OCI-LY1 (cell line): ENCODE data around the gene SPDYE16.
"Not testable (repeated sequence)": the region's sequence is repeated elsewhere in the genome, so short reads cannot be mapped to it uniquely, and the experiment has no call there.

ENCODE experiments used
- H2AFZ ChIP-seq: fragments of 200-600 bp; sonication (generic), shearing (Covaris generic); 2 replicates; pipeline ENCODE4 v1.6.0; 2014; ENCODE audit warnings: antibody characterized with exemption, mild to moderate bottlenecking, low read length
- H3F3A ChIP-seq: fragments of 200-600 bp; sonication (generic), shearing (Covaris generic); 2 replicates; pipeline ENCODE4 v1.6.0; 2014; ENCODE audit warnings: mild to moderate bottlenecking, antibody characterized with exemption, low read length, moderate library complexity; ENCODE audit not compliant: insufficient read depth
- H3K27ac ChIP-seq: fragments of 200-600 bp; sonication (generic); 2 replicates; pipeline ENCODE4 v1.5.1; 2014; ENCODE audit warnings: low read length, mixed run types, mild to moderate bottlenecking, low read depth; ENCODE audit not compliant: poor library complexity, severe bottlenecking
- H3K27me3 ChIP-seq: fragments of 200-600 bp; sonication (generic); 2 replicates; pipeline ENCODE4 v1.6.0; 2014; ENCODE audit warnings: antibody characterized with exemption, mild to moderate bottlenecking, low read length, moderate library complexity; ENCODE audit not compliant: insufficient read depth
- H3K36me3 ChIP-seq: fragments of 200-600 bp; sonication (generic); 2 replicates; pipeline ENCODE4 v1.6.1; 2014; ENCODE audit warnings: mild to moderate bottlenecking, antibody characterized with exemption, low read length, moderate library complexity, mixed read lengths; ENCODE audit not compliant: insufficient read depth
- H3K4me1 ChIP-seq: fragments of 200-600 bp; sonication (generic); 2 replicates; pipeline ENCODE4 v1.5.1; 2014; ENCODE audit warnings: mild to moderate bottlenecking, low read length, moderate library complexity; ENCODE audit not compliant: insufficient read depth, severe bottlenecking
- H3K4me2 ChIP-seq: fragments of 200-600 bp; sonication (generic), shearing (Covaris generic); 2 replicates; pipeline ENCODE4 v1.6.1; 2014; ENCODE audit warnings: low read length
- H3K4me3 ChIP-seq: fragments of 200-600 bp; sonication (generic); 2 replicates; pipeline ENCODE4 v1.5.1; 2014; ENCODE audit warnings: low read length, low read depth, mild to moderate bottlenecking, mixed read lengths; ENCODE audit not compliant: poor library complexity, severe bottlenecking
- H3K79me2 ChIP-seq: fragments of 200-600 bp; shearing (Covaris generic); 2 replicates; pipeline ENCODE4 v1.6.1; 2016; ENCODE audit warnings: mixed run types, low read length, mixed read lengths; ENCODE audit not compliant: insufficient read depth
- H3K9ac ChIP-seq: fragments of 200-600 bp; sonication (generic), shearing (Covaris generic); 2 replicates; pipeline ENCODE4 v1.6.1; 2014; ENCODE audit warnings: mild to moderate bottlenecking, low read length, mixed read lengths
- H3K9me2 ChIP-seq: fragments of 200-600 bp; sonication (generic), shearing (Covaris generic); 2 replicates; pipeline ENCODE4 v1.6.1; 2014; ENCODE audit warnings: low read depth, mild to moderate bottlenecking, low read length, mixed read lengths
- H3K9me3 ChIP-seq: fragments of 200-600 bp; shearing (Covaris generic); 2 replicates; pipeline ENCODE4 v1.6.1; 2014; ENCODE audit warnings: low read length, mixed read lengths
- H4K20me1 ChIP-seq: fragments of 200-600 bp; sonication (generic), shearing (Covaris generic); 2 replicates; pipeline ENCODE4 v1.6.0; 2016; ENCODE audit warnings: mild to moderate bottlenecking, low read length; ENCODE audit not compliant: insufficient read depth

The SPDYE16 gene

GRCh38 chr7:76582848-76583631 lies 39.9 kb upstream of the SPDYE16 start:
- H3K36me3 ChIP-seq, H3K79me2 ChIP-seq, H3K27me3 ChIP-seq, H3K9me2 ChIP-seq, H3K4me2 ChIP-seq, H3K4me3 ChIP-seq, H3K4me1 ChIP-seq, H3F3A ChIP-seq, H3K27ac ChIP-seq, H3K9me3 ChIP-seq, H4K20me1 ChIP-seq, H3K9ac ChIP-seq, H2AFZ ChIP-seq: not testable (repeated sequence)

- not testable (repeated sequence) for H4K20me1 ChIP-seq, H3K9me3 ChIP-seq, H3K9ac ChIP-seq, H3F3A ChIP-seq, H3K4me1 ChIP-seq, H3K4me3 ChIP-seq, H3K79me2 ChIP-seq, H3K4me2 ChIP-seq, H3K36me3 ChIP-seq, H3K27ac ChIP-seq, H3K9me2 ChIP-seq, H2AFZ ChIP-seq, H3K27me3 ChIP-seq
Measured at GRCh38 chr7:76575919-76576655, 33.0 kb upstream of the SPDYE16 start.

- H3K4me2 ChIP-seq, H3K79me2 ChIP-seq: not testable (repeated sequence)
Measured at GRCh38 chr7:76575431-76575830, 32.3 kb upstream of the SPDYE16 start.

GRCh38 chr7:76572296-76572695 lies 29.2 kb upstream of the SPDYE16 start:
- not testable (repeated sequence) for H3K9me2 ChIP-seq, H3K27ac ChIP-seq, H3K4me3 ChIP-seq, H3F3A ChIP-seq, H3K27me3 ChIP-seq, H2AFZ ChIP-seq, H3K9ac ChIP-seq, H3K79me2 ChIP-seq, H3K4me1 ChIP-seq, H3K4me2 ChIP-seq, H3K9me3 ChIP-seq, H4K20me1 ChIP-seq
- H3K36me3 ChIP-seq = peaks cover 19% of the 10 kb centered on the region

More at GRCh38 chr7:76575431-76575830, 32.3 kb upstream of the SPDYE16 start:
- not testable (repeated sequence) for H4K20me1 ChIP-seq, H3K9me2 ChIP-seq, H3K9me3 ChIP-seq, H3K4me1 ChIP-seq, H3K4me3 ChIP-seq, H3K27ac ChIP-seq, H3K9ac ChIP-seq, H2AFZ ChIP-seq, H3F3A ChIP-seq, H3K27me3 ChIP-seq, H3K36me3 ChIP-seq

- H3K36me3 ChIP-seq = peaks cover 19% of the 10 kb centered on the region
- not testable (repeated sequence) for H3K4me1 ChIP-seq, H3K27ac ChIP-seq, H4K20me1 ChIP-seq, H3K27me3 ChIP-seq, H3K4me2 ChIP-seq, H3K4me3 ChIP-seq, H3F3A ChIP-seq, H2AFZ ChIP-seq, H3K9me2 ChIP-seq, H3K9me3 ChIP-seq, H3K9ac ChIP-seq, H3K79me2 ChIP-seq
Measured at GRCh38 chr7:76570324-76570775, 27.3 kb upstream of the SPDYE16 start.

- peaks cover 19% of the 10 kb centered on the region for H3K36me3 ChIP-seq
- H3K9me3 ChIP-seq, H3K4me1 ChIP-seq, H3K27ac ChIP-seq, H3K79me2 ChIP-seq, H3K4me2 ChIP-seq, H3K4me3 ChIP-seq, H3K9me2 ChIP-seq, H2AFZ ChIP-seq, H3F3A ChIP-seq, H3K27me3 ChIP-seq, H3K9ac ChIP-seq, H4K20me1 ChIP-seq: not testable (repeated sequence)
Measured at GRCh38 chr7:76568742-76569141, 25.6 kb upstream of the SPDYE16 start.

GRCh38 chr7:76567753-76568152 lies 24.7 kb upstream of the SPDYE16 start:
- not testable (repeated sequence) for H3K9me2 ChIP-seq, H3K9ac ChIP-seq, H3K4me1 ChIP-seq, H4K20me1 ChIP-seq, H3K27me3 ChIP-seq, H3F3A ChIP-seq, H3K27ac ChIP-seq, H3K4me3 ChIP-seq, H2AFZ ChIP-seq, H3K9me3 ChIP-seq, H3K4me2 ChIP-seq, H3K79me2 ChIP-seq
- peaks cover 18% of the 10 kb centered on the region for H3K36me3 ChIP-seq
